Myocyte (in vitro differentiated cells): ENCODE results near the gene COLQ. TPM values are rescaled to one million over a fixed set of nuclear protein-coding genes. Genes with fewer than 3 reads are reported as not detected.
"Not testable (repeated sequence)": the region's sequence is repeated elsewhere in the genome, so short reads cannot be mapped to it uniquely, and the experiment has no call there.

ENCODE experiments used
- DNase-seq: peaks from one replicate; pipeline ENCODE4 v3.0.0-alpha.2; 2012; ENCODE audit warnings: low read depth
- total RNA-seq: library from RNA; depleted of rRNA; stranded (reverse); fragments of >200 nt; gene quantifications from 2 replicates; pipeline ENCODE4 v1.2.3, GENCODE V29; 2014

Gene COLQ
- total RNA-seq, 1 donor from 2014 or later = 24.8 TPM

DNA sequence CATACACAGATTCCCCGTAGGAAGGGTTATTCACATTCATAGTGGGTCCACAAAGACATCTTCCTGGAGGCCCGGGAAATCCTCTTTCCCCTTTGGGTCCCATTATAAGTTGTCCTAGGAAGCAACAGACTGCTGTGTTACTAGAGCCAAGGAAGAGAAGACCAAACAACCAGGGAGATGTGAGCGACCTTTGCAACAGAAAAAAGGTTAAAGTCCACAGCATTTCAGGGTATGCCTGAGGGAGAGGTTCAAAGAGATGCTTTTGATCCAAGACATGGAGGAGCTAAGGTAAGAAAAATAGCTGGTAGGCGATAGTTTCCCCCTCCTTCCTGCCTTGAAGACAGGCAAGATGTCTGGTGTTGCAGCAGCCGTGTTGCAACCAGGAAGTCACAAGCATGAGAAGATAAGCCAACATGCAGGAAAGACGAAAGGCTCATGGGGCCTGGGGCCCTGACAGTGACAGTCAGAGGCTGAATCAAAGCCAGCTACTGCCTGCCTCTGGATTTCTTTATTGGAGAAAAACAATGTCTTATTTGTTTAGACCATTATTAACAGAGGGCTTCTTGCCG, 63.2 kb downstream of the COLQ start:
- DNase-seq = no peak

DNA sequence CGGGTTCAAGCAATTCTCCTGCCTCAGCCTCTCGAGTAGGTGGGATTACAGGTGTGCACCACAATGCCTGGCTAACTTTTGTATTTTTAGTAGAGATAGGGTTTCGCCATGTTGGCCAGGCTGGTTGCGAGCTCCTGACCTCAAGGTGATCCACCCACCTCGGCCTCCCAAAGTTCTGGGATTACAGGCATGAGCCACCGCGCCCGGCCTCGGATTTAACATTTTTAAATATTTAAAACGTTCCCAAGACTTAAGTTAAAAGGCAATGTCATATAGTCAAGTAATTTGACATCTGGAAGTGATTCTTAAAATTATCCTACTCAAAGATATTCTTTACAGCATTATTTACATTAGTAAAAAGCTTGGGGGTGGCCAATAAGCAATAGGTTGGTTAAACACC, 64.6 kb downstream of the COLQ start:
- DNase-seq = not testable (repeated sequence)

DNA sequence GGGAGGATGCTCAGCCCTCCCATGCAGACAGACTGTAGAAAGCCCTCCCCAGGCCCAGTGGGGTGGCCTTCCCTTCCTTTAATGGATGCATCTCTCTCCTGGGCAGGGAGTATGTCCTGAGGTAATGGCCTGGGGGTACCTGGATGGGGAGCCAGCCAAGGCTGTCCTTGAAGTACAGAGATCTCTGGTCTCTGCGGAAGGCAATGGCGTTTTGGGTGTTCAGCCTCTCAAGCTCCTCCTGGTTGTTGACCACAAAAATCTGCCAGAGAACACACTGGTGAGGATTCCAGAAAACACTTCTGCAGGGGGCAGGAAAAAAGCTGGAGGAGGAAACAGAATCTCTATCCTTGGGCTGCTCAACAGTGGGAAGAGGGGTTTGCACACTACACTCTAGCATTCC, 65.2 kb downstream of the COLQ start:
- DNase-seq = no peak

DNA sequence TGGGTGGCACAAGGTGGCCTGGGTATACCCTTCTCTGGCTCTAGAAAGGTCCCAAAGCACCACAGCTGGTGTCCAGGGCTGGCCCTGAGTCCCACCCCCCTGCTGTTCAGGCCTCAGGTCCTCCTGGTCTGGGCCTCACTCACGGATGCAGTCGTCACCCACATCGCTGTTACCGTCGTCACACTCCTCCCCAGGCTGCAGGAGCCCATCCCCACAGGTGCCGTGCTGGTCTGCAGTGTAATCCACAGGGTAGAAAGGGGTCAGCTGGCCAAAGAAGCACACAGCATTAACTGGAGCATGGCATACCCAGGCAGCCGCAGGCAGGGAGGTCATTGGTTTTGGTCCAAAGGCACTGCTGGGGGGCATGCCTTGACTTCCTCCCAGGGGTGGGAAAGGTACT, 65.8 kb downstream of the COLQ start:
- DNase-seq = no peak

DNA sequence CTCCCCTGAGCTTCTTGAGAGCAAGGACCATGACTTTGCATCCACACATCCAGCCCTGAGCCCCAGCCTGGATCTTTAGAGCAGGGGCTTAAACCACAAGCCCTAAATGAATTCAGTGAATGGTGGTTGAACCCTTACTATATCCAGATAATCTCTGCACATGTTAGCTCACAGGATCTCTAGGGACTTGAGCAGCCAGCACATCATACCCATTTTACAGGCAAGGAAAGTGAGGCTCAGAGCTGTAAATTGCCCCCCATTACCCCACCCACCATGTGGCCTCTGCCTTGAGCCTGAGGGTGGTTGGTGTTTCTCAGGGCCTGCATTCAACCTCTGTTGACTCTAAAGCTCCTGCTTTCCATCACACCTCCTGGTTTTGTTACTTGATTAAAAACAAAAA, 66.5 kb downstream of the COLQ start:
- DNase-seq = no peak

DNA sequence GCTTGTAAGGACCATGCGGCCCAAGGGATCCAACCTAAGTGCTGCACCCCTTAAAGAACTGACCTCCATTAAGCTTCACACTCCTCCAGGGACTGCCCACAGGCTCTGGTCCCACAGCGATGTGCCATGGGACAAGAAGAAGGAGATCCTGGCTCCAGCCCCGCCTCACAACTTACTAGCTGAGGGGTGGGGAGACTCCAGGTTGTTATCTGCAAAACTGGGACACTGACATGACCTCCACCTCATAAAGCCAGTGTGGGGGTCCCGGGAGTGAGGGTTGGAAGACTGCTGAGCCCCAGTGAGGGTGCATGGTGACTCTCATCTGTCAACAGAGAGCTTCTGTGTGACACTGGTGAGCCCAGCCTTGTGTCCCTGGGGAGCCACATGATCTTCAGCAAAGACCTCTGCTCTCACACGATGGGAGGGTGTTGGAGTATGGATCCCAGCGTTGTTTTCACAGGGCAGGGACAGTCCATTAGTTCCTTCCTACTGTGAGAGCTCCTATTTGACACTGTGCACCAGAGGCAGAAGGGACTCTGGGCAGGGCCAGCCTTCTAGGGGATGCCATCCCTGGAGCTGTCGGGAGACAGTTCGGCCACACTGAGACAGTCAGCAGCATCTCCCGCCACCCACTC, 67.4 kb downstream of the COLQ start:
- no peak for DNase-seq

DNA sequence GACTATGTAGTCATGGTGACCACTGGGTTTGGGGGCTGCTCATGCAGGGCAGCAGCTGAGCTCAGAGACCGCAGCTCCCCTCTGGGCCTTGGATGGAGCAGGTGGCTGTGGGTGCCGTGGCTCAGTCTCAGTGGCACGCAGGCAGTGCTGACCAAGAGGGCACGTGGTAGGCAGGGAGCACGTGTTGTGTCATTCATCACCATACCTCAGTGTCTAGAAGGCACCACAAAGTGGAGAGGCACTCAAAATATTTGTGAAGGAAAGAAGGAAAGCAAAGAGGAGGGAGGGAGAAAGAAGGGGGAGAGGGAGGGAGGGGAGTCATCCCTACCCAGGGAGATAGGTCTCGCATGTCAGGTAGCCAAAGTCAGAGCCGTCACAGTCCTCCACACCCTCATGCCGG, 68.0 kb downstream of the COLQ start:
- DNase-seq = peak; percentile 53

DNA sequence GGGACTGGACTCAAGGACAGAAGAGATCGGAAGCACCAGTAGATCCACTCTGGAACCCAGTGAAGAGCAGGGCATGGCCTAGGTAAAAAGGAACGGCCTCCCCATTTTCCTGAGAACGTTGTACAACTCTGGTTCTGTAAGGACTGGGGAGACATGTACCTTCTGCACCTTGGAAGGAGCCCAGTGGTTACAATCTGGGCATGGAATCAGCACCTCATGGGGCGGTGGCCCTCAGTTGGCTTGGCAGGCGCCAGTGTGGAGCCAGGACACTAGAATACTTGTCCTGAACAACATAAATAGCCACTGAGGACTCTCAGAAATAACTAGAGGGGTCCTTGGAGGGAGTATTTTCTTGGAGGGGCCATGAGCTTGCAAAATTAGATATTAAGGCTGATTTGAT, 68.5 kb downstream of the COLQ start:
- DNase-seq = no peak

DNA sequence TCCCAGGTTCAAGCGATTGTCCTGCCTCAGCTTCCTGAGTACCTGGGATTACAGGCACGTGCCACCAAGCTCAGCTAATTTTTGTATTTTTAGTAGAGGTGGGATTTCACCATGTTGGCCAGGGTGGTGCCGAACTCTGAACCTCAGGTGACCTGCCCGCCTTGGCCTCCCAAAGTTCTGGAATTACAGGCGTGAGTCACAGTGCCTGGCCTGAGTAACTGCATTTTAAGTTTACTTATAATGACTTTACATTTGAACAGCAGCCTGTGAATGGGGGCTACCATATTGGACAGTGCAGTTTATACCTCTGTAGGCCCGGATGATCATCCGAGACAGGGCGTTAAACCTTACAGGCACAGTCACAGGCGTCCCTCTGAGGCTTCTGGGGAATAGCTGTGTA, 69.3 kb downstream of the COLQ start:
- DNase-seq = no peak

DNA sequence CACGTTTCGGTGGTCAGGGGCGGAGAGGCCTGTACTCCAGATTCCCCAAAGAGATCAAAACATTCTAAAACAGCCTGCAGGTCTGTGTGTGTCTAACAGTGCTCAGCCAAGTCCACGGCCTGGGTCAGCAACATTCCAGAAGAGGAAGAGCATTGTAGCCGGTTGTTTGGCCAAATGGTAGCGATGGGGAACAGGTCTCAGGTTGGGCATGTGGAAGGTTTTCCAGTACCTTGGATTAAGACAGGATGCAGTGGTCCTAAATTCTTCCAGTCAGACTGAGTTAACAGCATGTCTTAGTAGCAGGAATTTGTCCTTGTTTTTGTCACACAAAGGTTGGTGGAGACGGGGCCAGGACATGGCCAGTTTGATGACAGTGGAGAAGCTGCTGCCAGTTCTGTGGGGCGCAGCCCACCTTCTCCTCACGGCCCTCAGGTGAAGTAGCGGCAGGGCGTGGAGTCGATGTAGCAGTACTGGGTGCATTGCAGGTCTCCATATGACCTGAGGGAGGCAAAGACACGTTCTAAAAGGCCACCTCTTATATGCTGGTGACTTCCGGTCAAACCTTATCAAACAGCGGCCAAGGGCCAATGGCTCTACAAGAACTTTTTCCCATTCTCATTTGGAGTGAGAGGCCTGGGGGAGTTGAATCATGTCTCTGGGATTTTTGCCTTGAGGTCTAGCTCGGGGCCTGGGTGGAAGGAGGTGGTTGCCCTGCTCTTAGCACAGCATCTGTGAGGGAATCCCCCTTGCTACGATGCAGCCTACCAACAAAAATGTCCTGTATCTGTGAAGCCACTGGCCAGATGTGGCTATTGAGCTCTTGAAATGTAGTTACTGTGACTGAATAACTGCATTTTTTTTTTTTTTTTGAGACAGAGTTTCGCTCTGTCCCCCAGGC, 70.0 kb downstream of the COLQ start:
- no peak for DNase-seq

DNA sequence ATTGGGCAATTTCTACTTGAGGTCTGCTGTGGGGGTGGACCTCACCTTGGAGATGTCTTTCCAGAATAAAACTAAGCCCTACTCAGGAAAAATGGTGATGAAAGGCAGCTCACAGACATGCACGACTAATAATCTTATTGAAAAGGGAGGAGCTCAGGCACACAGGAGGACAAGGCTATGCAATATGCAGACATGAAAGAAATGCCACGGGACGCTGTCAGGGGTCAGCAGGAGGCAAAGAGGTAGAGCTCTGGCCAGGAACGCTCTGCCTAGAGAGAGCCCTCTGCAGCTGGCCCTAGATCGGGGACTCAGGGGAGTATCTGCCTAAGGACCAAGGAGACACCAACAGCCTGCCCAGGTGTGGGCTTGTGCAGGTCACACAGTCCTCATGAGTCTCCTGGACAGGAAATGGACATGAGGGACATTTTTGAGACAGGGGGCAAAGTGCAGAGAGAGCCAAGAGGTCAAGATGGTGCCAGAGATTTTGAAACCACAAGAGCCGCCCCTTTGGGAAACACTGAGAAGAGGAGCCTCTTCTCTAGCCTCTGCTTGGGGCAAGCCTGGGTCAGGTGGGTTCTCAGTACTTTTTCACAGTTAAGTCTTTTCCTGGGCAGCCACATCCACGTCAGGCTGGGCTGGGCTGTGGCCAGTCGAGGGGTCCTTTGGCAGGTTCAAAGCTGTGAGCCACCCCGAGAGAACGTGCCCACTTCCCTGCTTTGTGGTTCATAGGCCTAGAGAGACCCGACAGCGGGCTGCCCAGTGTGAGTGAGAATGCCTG, 70.9 kb downstream of the COLQ start:
- no peak for DNase-seq

DNA sequence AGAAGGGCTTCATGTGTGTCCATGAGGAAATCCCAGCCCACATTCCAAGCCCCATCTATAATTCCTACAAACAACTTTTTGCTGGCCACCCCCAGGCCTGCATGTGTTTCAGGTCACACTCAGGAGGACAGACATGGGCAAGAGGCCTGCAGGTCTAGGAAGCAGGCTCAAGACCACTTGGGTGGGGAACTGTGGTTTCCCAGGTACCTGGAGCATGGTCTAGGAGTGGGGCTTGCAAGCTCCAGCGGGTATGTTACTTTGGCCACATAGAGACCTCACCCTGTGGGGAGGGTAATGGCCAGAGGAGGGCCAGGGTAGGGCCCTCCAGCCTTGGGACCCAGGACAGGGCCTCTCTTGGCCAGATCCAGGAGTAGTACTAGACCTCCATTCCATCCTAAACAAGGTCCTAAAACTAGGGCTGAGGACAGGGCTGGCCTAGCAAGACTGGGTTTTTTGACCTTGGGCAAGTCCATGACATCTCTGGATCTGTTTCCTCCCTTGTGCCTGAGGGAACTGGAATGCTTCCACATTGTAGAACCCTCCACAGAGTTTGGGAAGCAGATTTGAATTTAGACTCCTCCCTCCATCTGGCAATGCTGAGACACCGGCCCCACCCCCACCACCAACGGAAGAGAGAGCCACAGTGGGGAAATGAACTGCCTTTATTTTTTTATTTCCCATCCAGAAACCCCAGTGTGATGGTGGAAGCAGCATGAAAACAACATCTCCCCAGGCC, 71.8 kb downstream of the COLQ start:
- no peak for DNase-seq

DNA sequence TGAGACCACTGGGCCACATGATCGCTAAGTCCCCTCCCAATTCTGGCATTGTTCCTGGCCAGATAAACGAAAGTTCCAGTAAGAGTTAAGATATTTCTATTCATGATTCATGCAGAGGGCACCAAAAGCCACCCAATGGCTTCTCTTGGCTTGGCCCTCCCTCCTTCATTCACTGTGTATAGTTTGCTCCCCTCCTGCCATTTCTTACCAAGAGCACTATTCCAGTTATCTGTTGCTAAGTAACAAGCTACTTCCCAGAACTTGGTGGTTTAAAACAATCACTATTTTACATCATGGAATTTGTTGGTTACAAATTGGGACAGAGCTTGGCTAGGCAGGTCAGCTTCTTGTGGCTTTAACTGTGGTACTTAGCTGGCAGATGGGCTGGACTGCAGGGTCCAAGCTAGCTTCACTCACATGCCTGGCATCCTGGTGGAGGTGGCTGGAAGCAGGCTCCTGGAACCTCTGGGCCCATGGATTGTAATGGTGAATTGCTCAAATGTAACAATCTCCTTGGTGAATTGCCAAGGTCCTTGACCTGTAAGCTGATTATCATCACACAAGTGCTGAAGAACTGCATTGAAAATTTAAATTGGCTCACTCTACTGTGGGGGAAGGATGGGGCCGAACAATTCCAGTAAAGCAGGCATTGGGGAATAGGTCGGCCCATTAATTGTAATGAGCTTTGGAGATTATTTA, 77.5 kb downstream of the COLQ start:
- DNase-seq = peak; percentile 82

DNA sequence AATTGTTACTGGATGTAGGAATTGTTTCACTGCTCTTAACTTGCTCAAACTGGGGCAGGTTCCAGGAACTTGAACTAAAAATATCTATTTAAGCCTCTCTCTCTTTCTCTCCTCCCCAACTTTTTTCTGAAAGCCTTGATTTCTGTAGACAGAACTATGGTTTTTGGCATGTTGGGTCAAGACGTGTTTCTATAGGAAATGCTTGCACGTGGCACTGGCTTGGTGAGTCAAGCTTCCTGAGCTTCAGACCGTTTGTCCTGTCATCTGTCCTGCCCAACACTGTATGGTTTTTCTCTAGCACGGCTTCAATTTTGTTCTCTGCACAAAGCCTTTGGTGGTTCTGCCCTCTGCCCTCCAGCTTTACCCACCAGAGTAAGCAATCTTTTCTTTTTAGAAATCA, 80.6 kb downstream of the COLQ start:
- no peak for DNase-seq

DNA sequence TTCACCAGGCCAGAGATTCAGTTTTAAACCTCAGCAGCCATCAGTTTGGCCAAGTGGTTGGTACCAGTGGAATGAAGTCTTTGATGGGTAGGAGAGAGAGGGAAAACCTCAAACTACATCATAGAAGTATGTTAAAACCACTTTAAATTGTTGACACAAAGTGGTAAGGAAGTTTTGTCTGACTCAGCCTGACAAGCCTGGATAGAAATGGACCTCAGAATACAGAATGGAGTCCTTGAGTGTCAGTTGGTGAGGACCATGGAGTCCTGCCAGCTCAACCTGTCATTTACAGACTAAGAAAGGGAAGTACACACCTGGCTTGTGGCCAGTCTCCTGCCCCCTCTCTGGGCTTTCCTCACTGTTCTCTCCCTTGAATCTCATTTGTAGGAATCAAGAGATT, 82.0 kb downstream of the COLQ start:
- no peak for DNase-seq

DNA sequence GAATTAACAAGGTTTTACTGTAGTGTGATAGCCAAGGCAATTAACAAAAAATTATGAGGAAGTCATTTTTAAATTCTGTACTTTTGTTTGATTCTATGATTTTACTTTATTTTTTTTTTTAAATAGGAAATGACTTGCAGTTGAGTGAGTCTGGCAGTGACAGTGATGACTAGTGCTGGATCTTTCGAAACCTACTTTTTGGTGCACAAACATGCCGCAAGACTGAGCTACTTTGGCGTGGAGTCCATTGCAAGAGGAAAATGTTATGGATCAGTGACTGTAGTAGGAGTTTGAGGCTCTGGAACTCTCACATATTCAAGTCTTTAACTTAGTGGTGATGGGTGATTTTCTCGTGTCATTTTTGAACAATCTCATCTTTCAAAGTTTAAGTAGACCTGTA, 82.5 kb downstream of the COLQ start:
- no peak for DNase-seq

DNA sequence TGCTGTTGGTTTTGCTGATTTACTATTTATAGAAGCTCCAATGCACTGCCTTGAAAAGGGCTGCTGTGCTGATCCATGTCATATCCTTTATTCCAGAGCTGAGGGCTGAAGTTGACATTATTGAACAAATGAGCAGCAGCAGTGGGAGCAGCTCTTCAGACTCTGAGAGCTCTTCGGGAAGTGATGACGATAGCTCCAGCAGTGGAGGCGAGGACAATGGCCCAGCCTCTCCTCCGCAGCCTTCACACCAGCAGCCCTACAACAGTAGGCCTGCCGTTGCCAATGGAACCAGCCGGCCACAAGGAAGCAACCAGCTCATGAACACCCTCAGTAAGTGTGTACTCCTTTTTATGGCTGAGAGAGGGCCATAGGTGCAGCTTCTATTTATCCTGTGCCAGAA, 85.3 kb downstream of the COLQ start:
- no peak for DNase-seq

DNA sequence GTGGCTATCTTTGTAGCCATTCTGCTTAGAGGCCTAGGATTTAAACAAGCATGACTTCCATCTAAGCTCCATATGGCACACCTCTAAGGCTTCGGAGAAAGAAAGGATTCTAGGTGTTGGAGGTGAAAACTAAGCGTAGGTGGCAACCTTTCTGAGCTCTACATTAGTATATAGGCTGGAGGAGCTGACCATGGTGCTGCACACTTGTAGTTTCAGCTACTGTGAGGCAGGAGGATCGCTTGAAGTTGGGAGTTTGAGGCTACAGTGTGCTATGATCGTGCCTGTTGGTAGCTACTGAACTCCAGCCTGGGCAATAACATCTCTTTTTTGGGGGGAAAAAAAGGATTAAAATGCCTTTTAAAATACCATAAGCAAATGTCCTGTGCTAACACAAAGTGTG, 86.8 kb downstream of the COLQ start:
- DNase-seq = no peak

DNA sequence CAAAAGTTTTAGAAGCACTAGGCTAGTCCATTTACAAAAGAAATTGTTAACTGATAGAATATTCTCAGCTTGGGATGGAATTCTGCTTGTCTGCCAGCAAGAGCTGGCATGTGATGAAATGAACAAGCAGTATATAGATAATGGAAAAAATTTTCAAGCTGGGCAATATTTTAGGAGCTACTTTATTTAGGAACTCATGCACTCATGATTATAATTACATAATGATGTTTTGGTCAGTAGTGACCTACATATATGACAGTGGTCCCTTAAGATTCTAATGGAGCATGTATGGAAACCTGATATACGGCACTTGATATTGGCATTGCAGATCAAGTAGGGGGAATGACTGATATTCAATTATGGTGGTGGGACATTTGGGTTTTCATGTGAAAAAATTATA, 88.0 kb downstream of the COLQ start:
- DNase-seq = no peak

DNA sequence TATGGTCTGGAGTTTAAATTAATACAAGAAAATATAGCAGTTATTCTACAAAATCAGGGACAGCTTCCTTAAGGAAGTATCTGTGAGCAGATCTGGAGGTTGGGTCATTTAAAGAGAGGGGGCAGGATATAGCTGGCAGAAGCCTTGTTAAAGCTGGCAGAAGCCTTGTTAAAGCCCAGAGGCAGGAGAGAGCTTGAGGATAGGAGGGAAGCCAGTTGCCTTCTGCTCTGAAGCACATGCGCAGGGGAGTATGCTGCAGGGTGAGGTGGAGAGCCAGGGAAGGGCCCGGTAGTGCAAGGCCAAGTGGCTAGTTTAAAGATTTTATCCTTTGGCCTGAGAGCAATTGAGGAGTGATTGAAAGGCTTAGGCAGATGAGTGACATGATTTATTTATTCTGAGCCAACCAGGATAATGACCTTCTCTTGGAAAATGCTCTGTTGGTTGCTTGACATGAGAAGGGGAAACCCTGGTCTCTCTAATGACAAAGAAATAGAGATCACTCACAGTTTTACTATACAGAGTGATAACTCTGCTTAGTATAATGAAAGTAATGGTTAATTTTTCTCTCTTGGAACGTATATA, 90.2 kb downstream of the COLQ start:
- DNase-seq = no peak
